Limb (tissue), 2 donors: ENCODE results near the gene DCAF17.
"Not testable (repeated sequence)": the region's sequence is repeated elsewhere in the genome, so short reads cannot be mapped to it uniquely, and the experiment has no call there.

Source experiments
- DNase-seq, 2 donors: peaks; one replicate each; pipeline ENCODE4 v3.0.0-alpha.2; 2016; ENCODE audit errors: extremely low spot score in 2 of 2

Gene DCAF17

DNA sequence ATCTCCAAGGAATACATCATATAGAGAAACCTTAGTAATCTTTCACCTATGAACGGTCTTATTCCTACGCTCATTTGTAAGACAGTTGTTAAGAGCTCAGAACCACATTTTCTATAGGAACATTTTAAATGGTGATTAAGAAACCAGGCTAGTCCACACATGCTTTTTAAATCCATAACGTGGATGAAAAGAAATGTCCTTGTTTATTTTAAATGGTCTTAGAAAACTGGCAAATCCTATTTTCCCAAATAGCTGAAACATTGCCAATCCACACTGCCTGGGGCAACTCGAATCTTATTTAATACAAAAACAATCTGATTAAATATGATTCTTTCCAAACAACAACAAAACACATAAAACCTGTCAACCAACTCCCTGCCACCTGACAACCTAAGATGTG, 23.9 kb upstream of the DCAF17 start:
- DNase-seq, result no peak

DNA sequence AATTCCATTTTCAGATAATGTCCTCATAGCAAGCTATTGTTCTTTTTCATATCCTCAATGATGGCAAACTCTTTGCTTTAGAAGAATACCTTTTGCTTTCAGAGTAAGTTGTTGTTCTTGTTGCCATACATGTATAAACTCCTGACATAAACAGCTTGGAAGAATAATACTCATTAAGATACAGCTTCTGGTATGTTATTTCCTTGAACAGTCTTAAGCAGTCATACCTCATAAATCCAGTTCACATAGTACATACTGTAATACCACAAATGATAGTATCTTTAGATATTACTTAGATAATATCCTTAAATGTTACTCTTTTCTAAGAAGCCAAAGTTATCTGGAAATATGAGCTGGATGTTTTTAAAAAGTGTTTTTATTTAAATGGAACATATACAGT, 23.4 kb upstream of the DCAF17 start:
- DNase-seq, result no peak

DNA sequence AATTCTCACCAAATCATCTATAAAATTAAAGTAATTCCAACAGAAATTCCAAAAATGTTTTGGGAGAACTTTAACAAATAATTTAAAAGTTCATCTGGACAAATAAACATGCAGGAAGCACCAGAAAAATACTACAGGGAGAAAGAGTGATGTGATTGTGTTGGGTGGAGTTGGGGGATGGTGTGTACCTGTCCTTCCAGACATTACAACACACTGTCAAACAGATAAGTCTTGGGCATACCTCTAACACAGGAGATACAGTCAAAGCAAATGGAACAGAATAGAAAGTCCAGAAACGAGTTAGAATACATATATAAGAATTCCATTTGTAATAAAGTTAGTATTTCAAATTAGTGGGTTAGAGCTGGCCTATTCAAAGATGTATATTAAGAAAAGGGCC, 22.8 kb upstream of the DCAF17 start:
- DNase-seq, result no peak

DNA sequence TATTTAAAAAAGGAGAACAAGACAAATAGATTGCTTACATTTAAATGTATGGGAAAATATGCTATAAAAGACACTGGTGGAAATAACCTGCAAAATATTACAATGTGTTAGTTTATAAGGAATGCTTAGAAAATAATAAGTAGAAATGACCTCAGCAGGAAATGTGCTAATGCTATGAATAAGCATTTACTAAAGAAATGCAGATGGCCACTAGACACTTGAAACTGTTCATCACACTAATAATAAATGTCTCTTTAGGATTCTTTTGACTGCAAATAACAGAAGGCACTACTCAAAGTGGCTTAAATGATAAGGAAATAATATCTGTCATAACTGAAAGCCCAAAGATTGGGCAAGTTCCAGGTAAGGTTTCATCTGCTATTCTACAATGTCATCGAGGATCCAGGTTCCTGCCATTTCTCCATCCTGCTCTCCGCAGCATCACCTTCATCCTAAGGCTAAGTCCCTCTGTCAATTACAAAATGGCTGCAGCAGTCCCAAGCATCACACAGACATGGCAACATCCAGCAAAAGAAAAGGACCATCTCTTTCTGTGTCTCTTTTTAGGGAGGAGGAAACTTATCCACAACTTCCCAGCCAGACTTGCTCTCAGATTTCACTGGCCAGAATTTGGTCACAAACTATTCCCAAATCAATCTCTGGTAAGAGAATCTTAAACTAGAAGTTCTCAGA, 22.1 kb upstream of the DCAF17 start:
- DNase-seq, result no peak

DNA sequence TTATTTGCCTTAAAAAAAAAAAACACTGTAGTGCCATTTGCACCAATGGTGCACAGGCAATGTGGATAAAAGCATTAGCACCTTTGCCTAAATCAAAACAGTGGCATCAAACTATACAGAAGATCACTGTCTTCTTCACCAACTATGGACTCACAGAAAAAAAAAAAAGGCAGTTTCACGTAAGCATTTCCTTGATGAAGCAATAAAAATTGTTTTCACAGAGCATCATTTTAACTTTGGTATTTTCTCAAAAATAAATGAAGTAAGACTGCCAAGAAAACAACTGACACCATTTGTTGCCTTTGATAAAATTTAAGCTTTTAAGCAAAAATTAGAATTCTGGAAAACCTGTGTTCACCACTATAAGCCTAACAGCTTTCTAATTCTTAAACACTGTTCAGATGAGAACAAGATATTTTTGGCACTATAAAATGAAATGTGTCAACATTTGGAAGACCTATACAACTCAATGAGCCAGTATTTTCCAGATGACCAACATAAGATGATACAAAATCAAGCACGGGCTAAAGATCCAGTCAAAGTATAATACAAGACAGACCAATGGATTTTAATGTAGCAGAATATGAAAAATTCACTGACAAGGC, 21.4 kb upstream of the DCAF17 start:
- DNase-seq, result no peak

DNA sequence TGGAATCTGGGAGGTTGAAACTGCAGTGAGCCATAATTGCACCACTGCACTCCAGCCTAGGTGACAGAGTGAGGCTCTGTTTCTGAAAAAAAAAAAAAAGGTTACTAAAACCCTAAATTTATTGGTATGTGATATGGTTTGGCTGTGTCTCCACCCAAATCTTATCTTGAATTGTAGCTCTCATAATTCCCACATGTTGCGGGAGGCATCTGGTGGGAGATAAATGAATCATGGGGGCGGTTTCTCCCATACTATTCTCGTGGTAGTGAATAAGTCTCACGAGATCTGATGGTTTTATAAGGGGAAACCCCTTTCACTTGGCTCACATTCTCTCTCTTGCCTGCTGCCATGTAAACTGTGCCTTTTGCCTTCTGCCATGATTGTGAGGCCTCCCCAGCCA, 19.4 kb upstream of the DCAF17 start:
- not testable (repeated sequence) for DNase-seq

DNA sequence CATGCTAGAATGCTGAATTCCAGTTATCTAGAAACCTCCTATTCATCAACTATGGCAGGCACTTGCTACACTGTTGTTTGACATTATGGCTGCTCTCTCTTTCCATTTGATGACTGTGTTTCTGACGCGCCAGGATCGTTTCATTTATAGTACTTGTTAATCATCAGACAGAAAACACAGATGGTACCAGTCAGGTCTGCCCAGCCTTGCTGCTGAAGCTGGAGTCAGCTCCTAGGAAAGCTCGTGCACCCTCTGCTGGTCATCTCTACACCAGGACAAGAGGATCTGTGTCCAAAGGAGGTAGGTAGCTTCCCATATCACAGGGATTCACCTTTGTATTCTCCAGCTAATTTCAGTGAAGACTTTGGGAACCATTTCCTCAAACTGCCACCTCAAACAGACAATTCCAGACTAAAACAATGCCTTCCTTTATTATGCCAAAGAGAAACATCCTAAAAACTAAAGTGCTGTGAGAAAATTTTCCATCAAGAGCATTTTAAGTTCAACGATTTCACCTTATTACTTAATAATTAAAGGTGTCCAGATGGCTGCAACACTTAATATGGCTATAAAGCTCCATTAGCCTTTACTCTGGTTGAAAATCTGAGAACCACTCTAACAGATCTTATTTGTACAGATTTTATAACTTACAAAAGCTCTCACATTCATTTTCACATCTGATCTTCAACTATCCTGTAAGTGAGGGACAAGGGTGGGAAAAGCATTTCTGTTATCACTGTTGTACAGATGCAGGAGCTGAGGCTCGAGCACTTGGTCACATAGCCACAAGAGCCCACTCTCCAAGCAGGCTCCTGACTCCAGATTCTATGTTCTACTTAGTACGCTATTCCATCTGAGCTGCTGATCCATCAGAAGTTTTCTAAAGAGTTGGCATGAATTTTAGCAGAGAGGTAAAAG, 17.8 kb upstream of the DCAF17 start:
- DNase-seq, result peak; percentile 86 to 91

DNA sequence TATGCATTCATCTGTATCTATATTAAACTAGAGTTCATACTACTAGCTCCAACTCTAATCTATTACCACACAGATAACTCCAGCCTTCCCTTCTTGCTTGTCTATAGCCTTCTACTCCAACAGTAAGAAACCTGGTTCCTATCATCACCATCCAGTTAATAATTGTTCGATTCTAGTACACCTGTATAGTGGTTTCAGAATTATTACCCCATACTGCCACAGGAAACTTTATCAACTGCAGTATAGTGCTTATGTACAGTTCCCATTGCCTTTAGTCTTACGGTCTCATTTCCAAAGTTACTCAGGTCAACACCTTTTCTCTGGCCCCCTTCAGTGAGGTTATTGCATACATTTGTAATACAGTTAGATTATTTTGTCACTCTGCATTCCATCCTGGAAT, 14.7 kb upstream of the DCAF17 start:
- DNase-seq, result no peak

DNA sequence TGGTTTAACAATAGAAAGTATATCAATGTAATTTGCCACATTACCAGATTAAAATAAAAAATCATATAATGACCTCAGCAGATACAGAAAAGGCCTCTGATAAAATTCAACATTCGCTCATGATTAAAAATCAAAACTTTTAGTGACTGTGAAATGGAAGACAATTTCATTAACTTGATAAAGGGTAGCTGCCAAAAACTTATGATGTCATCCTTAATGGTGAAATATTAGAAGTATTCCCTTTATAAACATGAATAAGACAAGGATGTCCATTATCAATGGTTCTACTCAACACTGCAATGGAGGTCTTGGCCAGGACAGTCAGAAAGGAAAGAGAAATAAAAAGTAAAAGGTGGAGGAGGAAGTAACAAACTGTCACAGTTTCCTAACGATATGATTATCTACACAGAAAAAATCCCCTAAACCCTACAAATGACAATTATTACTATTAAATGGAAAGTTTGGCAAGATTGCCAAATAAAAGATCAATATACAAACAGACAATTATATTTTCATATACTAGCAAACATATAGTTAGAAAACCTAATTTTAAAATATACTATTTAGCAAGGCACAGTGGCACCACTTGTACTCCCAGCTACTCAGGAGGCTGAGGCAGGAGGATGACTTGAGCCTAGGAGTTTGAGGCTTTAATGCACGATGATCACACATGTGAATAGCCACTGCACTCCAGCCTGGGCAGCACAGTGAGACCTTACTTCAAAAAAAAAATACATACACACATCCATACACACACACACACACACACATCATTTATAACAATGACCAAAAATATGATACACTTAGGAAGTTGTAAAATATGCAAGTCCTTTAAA, 13.1 kb upstream of the DCAF17 start:
- no peak for DNase-seq

DNA sequence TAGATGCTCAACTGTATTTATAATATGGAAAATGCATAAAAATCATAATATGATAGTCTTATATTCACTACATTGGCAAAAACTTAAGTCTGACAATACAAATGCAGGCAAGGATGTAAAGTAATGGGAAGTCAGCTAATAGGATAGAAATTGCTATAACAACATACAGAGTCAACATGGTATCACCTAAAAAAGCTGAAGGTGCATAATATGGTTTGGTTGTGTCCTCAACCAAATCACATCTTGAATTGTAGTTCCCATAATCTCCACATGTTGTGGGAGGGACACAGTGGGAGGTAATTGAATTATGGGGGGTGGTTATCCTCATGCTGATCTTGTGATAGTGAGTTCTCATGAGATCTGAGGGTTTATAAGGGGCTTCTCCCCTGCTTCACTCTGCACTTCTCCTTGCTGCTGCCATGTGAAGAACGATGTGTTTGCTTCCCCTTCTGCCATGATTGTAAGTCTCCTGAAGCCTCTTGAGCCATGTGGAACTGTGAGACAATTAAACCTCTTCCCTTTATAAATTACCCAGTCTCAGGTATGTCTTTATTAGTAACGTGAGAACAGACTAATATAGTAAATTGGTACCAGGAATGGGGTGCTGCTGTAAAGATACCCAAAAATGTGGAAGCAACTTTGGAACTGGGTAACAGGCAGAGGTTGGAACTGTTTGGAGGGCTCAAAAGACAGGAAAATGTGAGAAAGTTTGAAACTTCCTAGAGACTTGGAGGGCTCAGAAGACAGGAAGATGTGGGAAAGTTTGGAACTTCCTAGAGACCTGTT, 11.1 kb upstream of the DCAF17 start:
- not testable (repeated sequence) for DNase-seq

DNA sequence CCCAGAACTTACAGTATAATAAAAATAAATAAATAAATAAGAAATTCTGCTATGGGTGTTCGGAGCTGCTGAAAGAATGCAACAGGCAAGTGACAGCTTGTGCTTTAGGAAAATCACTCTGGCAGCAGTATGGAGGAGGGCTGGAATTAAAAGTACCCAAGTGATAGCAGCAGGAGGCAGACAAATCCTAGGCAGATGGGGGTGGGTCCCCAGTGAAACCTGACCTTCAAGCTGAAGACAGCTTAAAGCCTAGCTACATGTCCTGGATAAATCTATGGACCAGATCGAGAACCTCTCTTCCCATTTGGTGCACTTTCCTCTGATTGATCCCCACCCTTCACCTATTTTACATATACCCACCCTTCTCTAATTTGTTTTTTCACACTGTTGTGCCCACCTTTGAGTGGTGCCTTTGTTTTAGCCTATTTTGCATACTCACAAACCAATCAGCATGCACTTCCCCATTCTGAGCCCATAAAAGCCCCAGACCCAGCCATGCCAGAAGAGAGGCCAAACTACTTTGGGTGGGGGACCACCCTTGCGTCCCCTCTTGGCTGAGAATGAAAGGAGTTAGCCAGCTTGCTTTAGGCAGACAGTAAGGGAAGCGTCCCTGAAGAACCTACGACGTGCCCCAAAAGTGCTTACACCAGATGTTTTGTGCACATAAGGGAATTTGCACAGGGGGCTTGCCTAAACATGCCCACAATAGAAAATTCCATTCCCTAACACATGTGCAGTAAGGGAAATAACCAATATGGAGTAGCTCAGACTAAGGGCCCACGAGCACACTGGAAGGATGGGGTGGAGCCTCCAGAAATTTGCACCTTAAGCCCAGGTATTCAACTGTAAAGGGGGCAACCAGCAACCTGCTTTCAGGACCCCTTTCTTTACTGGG, 3.3 kb upstream of the DCAF17 start:
- no peak for DNase-seq

DNA sequence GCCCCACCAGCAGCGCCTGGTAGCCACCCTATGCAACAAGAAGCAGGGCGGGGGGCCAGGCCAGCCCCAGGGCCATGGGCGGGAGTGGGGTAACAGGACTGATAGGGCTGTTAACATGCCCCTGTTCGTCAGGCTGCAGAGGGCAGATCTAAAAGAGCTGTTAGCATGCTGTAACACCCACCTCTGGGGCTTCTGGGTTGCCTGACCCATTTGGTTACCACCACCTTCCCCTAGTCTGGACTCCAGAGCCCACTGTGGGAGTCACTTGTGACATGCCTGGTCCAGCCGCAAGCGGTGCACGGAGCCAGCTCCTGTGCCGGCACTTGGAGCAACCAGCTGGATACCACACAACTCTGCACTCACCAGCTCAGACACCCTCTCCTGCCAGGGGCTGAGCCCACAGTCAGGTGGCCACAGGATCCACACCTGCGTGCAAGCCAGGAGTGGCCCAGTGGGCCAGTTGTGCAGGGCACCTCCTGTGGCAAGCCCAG, 2.3 kb upstream of the DCAF17 start:
- DNase-seq, result no peak

DNA sequence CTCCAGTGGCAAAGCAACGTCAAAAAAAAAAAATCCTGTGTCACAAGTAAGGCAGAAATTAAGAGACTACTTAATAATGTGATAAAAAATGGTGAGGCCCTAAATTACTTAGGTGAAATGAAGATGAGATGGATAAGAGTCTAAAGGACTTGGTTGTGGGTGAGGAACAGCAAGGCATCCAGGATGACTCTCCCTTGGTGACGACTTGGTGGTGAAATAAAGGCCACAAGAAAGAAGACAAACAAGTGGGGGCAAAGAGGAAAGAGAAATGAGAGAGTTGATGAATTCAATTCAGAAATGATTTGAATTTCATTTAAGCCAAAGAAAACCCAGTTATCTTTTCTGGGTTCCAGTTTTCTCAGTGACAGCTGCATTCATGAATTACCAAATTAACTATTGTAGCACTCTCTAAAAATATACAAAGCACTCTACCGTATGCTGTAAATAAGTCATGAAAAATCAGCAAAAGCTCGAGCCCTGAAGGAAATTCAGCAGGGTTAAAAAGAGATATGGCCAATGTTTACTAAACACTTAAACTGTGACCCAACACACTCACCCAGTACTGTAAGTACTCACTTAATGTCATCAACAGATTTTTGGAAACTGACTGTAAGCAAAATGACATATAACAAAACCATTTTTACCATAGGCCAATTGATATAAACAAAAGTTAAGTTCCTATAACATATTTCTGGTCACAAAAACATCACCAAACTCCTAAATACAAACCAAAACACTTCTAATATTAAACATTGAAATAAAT, 1.6 kb upstream of the DCAF17 start:
- DNase-seq, result no peak

DNA sequence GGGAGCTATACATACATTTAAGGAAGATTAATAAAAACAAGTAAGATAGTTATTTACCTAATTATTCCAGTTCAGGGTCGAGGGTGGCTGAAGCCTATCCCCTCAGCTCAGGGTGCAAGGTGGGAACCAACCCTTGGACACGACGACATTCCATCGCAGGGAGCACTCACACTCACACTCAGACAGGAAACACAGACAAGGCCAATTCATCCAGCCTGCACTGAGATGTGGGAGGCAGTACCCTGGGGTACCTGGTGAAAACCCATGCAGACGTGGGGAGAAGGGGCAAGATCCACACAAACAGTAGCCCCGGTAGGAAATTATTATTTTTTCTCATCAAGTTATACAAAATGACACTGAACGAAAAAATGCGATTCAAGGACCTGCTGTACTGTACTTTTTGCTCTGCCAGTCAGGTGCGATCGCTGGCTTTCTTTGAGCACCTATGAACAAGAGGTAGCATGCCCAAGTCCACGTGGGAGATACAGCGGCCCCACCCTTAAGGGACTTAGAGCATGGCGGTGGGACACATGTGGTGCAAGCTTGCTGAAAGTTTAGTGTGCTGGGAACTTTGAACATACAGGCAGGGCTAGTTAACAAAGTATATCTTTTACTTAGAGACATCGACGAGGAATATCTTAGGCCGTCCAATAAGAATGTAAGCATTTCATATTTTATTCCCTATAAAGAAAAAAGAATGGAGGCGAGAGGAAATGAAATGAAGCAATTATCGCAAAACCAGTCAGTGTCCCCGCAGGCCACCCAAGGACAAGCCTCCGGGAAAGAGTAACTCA, 860 bp upstream of the DCAF17 start:
- peak in 1 of 2 donors; percentile 36 for DNase-seq

DNA sequence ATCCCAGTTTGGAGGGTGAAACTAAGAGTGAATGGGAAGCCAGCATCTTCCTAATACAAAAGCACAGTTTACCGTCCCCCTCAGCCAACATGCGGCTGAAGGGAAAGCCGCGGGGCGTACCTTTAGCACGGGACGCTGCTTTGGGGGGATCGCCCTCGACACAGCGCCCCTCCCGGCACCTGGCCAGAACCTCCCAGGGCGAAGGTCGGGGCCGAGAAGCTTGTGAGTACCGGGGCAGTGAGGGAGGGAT, 338 bp upstream of the DCAF17 start, which contains the start of gene METTL8:
METTL8 (minus strand) TSS at position 228 of the 250 bp plus-strand sequence. CDS start 41,805 bp downstream, outside the sequence.
- DNase-seq, result no peak

DNA sequence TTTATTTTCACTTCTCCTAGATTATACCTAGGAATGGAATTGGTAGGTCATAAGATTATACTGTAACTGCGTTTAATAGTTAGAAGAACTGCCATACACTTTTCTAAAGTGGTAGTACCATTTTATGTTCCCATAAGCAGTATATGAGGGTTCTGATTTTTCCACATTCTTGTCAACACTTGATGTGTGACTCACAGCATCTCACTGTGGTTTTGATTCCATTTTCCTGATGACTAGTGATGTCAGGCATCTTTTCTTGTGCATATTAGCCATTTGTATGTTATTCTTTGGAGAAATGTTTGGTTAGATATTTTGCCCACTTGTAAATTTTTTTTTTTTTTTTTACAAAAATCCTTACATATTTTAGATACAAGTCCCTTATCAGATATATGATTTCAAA, 2.3 kb downstream of the DCAF17 start:
- no peak for DNase-seq

DNA sequence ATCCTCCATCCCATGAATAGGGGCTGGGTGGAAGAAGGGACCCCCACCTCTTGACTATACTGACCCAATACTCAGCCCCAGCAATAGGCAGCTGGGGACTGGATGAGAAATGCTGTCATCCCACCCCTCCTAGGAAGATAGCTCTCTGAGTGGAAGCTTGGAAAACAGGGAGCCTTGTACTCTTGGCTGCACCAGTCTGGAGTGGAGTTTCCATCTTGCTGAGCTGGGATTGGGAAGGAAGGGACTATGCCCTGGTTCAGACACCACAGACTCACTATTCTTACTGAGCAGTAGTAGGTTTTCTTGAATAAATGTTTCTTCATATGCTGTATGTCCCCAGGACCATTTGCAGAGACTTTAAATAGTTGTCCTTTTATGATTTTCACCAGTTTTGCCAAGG, 7.4 kb downstream of the DCAF17 start:
- DNase-seq, result no peak

DNA sequence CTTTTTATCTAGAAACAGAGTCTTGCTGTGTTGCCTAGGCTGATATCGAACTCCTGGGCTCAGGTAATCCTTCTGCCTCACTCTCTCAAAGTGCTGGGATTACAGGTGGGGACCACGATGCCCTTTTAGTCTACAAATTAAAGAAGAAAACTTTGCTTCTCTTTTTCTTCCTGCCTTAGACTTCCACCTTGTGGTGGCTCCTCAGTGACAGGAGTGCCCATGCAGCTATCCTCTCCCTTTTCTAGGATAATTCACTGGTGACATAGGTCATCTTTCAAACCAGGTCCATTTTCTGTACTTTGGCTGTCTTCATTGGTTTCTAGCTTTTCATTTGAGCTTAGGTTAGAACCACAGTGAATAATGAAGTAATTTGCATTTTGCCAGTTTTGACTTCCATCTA, 13.6 kb downstream of the DCAF17 start:
- DNase-seq, result no peak
